ENCODE measurements around the gene SNW1. TPM values are rescaled to one million over a fixed set of nuclear protein-coding genes. Genes with fewer than 3 reads are reported as not detected.

SNW1 gene
- total and polyA plus RNA-seq, 2 of the 13 experiments (the other 11 are each of a cell fraction or from before 2014, with no cell fraction given), result 23.2 to 65.8 TPM

GRCh38 chr14:77707724-77708408 lies 53.1 kb downstream of the SNW1 start, which contains the start of the genes ALKBH1 and SLIRP (continued):
- TF ChIP-seq ZNF468 (CRISPR knock-in tag; IDR thresholded peaks at IDR 0.05), result no peak
- TF ChIP-seq HDAC1 (CRISPR knock-in tag; IDR thresholded peaks at IDR 0.05), result peak; percentile 86
- TF ChIP-seq SMAD9 (CRISPR knock-in tag; IDR thresholded peaks at IDR 0.05), result no peak
- 0 out of 2 replicates have a peak, but pooled peaks have one; percentile 76 for TF ChIP-seq ZHX2 (IDR thresholded peaks at IDR 0.05; ENCODE audit: low read depth)
- 0 out of 2 replicates have a peak, but pooled peaks have one; percentile 32 for TF ChIP-seq ZHX2 (CRISPR knock-in tag; IDR thresholded peaks at IDR 0.05; ENCODE audit: borderline replicate concordance)
- peak; percentile 97 for TF ChIP-seq KDM5A (IDR thresholded peaks at IDR 0.05; ENCODE audit: borderline replicate concordance, low read length)
- no peak for TF ChIP-seq JARID2 (CRISPR knock-in tag; IDR thresholded peaks at IDR 0.05; ENCODE audit: insufficient replicate concordance)
- TF ChIP-seq NR2C2 (CRISPR knock-in tag; IDR thresholded peaks at IDR 0.05; ENCODE audit: borderline replicate concordance), result peak; percentile 100
- peak; percentile 56; the same call in 1 of the 2 replicates for TF ChIP-seq NFIC (IDR thresholded peaks at IDR 0.05; ENCODE audit: low read length)
- TF ChIP-seq NCOA2 (CRISPR knock-in tag; IDR thresholded peaks at IDR 0.05), result peak; percentile 56; the same call in 1 of the 2 replicates
- peak; percentile 72 for TF ChIP-seq ETV5 (CRISPR knock-in tag; IDR thresholded peaks at IDR 0.05; ENCODE audit: borderline replicate concordance)
- peak; percentile 59 for TF ChIP-seq ZNF142 (CRISPR knock-in tag; IDR thresholded peaks at IDR 0.05)
- 0 out of 2 replicates have a peak, but pooled peaks have one; percentile 55 for TF ChIP-seq ZNF280B (CRISPR knock-in tag; IDR thresholded peaks at IDR 0.05; ENCODE audit: borderline replicate concordance)
- TF ChIP-seq ZNF34 (CRISPR knock-in tag; IDR thresholded peaks at IDR 0.05; ENCODE audit: borderline replicate concordance), result no peak
